Pancreas (tissue), 10 donors: ENCODE measurements around the gene EXOC1. TPM values are rescaled to one million over a fixed set of nuclear protein-coding genes. Genes with fewer than 3 reads are reported as not detected.

Experiments used
- ATAC-seq, 4 donors: fragments of 200-7000 bp; cut with Tn5 transposase; one replicate each; pipeline versions ENCODE4 v1.8.0 to v1.9.1; 2020; ENCODE audit warnings: mild to moderate bottlenecking in 4 of 4, moderate library complexity in 4 of 4
- DNase-seq, 6 donors: peaks; one replicate each; pipeline ENCODE4 v3.0.0-alpha.2; 2020
- FAIRE-seq: peaks from 2 replicates; lab custom pipeline; 2012; peaks lifted over from hg19 to GRCh38; lab: Jason Lieb, UNC
- H3K27ac ChIP-seq, 4 donors: fragments of 200-600 bp; sonication (generic); 1 replicate in 3 of 4; 2 replicates in 1 of 4; pipeline versions ENCODE4 v1.5.0 to v1.8.0; 2020
- H3K27me3 ChIP-seq, 4 donors: fragments of 200-600 bp; one replicate each; pipeline ENCODE4 v1.8.0; 2021
- H3K36me3 ChIP-seq, 3 donors: fragments of 200-600 bp; sonication (generic) in 1 of 3; one replicate each; pipeline versions ENCODE4 v1.5.0 to v1.8.0; 2020 to 2021
- H3K4me1 ChIP-seq, 3 donors: fragments of 200-600 bp; one replicate each; pipeline ENCODE4 v1.8.0; 2021
- H3K4me3 ChIP-seq, 4 donors: fragments of 200-600 bp; sonication (generic) in 2 of 4; one replicate each; pipeline versions ENCODE4 v1.5.0 to v1.8.0; 2020 to 2021
- H3K9me3 ChIP-seq, 4 donors: fragments of 200-600 bp; one replicate each; pipeline ENCODE4 v1.8.0; 2021
- WGBS, 2 donors: extraction: QIAGEN DNeasy Blood & Tissue Kit; methylation state at CpG; one replicate each; pipeline ENCODE4 v1.1.7; 2013; 5-methylcytosine and 5-hydroxymethylcytosine counted together
- intact Hi-C, 3 donors: fragments of 100-400 bp; cut with DNase I; formaldehyde crosslinking; loops; one replicate each; pipeline versions ENCODE4 v1.11.1 to v1.14.2; 2022
- polyA plus RNA-seq, 2 donors: library from polyadenylated mRNA; stranded (reverse); fragments of 200-250 nt; gene quantifications; one replicate each; pipeline ENCODE4 v1.2.3, GENCODE V29; 2013
- total RNA-seq, 6 donors: library from RNA; stranded (reverse); fragmentation: NEBNext Ultra II Directional in 4 of 6; extraction: Animal tissue kit (Norgen Biotek cat#: 25700) in 4 of 6; gene quantifications; one replicate each; pipeline versions ENCODE4 v1.2.1 to v1.2.4, GENCODE V29; 2021 to 2023
- TF ChIP-seq, protein P1 (sequence below), 4 donors: fragments of 200-600 bp; sonication (generic) in 3 of 4; IDR thresholded peaks; one replicate each; pipeline versions ENCODE4 v1.5.0 to v1.8.0; 2021; ENCODE audit warnings: antibody characterized with exemption in 4 of 4
- donor health status: healthy with polysubstance abuse.
- donor health status: DM: no; HTN: no; CAD: no; lungs with moderate emphysema.
- donor health status: DM: no; HTN: no; CAD: no.
- donor health status: control.
- donor health status: control.
- donor health status: Bipolar disorder and iron deficiency.
- donor health status: DM: yes; HTN: yes; CAD: no.
- donor health status: DM: no; HTN: no; CAD: no.
- donor health status: DM: no; HTN: no; CAD: no.
- donor health status: DM: yes; HTN: yes; CAD: no.

Gene EXOC1
- total and polyA plus RNA-seq, 8 donors = 8.2 to 21.7 (median 11.0) TPM

DNA sequence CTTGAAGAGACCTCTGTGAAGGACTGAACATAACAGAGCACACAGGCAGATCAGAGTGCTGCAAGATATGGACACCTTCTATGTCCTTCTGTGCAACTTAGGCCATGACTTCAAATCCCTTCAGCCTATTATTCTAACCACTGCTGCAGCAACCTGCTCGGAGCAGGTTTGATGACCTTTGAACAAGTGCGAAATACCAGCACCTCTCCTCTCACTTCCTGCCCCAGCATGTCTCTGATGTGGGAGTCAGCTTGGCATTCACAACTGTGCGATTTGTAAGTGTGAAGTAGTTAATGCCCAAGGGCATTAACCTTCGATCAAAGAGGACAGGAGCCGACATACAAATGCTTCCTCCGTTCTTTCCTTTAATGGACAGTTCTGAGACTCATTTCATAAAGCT, 1.6 kb upstream of the EXOC1 start:
- H3K4me3 ChIP-seq = no peak overlapping the region
- peaks cover 0 to 7% (median 0%) of the 10 kb centered on the region in 4 donors for H3K27me3 ChIP-seq
- DNase-seq (no peak), ATAC-seq (no peak), FAIRE-seq (no peak)
- no peak overlapping the region for H3K27ac ChIP-seq
- intact Hi-C loops = no loop called here
- WGBS, 2 donors = 33 to 39% methylated on average over 6 of the region's 6 CpGs
- peaks cover 0 to 6% (median 3%) of the 10 kb centered on the region in 3 donors for H3K4me1 ChIP-seq
- H3K36me3 ChIP-seq = no peaks in the 10 kb centered on the region
- TF ChIP-seq, protein P1, sequence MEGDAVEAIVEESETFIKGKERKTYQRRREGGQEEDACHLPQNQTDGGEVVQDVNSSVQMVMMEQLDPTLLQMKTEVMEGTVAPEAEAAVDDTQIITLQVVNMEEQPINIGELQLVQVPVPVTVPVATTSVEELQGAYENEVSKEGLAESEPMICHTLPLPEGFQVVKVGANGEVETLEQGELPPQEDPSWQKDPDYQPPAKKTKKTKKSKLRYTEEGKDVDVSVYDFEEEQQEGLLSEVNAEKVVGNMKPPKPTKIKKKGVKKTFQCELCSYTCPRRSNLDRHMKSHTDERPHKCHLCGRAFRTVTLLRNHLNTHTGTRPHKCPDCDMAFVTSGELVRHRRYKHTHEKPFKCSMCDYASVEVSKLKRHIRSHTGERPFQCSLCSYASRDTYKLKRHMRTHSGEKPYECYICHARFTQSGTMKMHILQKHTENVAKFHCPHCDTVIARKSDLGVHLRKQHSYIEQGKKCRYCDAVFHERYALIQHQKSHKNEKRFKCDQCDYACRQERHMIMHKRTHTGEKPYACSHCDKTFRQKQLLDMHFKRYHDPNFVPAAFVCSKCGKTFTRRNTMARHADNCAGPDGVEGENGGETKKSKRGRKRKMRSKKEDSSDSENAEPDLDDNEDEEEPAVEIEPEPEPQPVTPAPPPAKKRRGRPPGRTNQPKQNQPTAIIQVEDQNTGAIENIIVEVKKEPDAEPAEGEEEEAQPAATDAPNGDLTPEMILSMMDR (IDR thresholded peaks at IDR 0.05) = no peak
- no peaks in the 10 kb centered on the region for H3K9me3 ChIP-seq

DNA sequence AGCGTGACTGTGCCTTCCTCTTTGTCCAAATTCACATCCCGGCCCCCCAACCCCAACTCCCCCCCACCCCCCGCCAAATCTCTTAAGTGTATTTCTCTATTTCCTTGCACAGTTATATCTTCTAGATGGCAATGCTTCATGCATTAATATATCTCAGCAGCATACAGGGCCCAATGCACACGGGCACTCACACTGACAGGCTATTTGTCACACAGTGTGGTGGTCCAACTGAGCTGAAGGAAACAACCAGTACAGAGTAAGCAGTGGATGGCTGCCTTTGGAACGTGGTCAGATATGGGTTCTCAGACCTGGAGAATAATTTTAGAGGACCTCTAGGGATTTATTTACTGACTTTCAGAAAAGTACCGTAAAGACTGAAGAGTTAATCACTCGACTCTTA, 681 bp downstream of the EXOC1 start:
- WGBS, 2 donors = 8 to 10% methylated on average over 7 of the region's 7 CpGs
- DNase-seq = no peak
- Histone ChIP-seq H3K27ac (no peak overlapping the region), H3K4me3 (peak overlapping the region; percentile 70 to 86 (median 81)), H3K27me3 (peaks cover 0 to 7% (median 0%) of the 10 kb centered on the region in 4 donors), H3K4me1 (peaks cover 0 to 6% (median 3%) of the 10 kb centered on the region in 3 donors), H3K36me3 (no peaks in the 10 kb centered on the region), H3K9me3 (no peaks in the 10 kb centered on the region)
- ATAC-seq = no peak
- TF ChIP-seq, protein P1 (IDR thresholded peaks at IDR 0.05) = no peak
- intact Hi-C loops = no loop called here
- FAIRE-seq = no peak

- TF ChIP-seq, protein P1 (IDR thresholded peaks at IDR 0.05) = no peak
- intact Hi-C loops = no loop called here
- Histone ChIP-seq H3K27ac (no peak overlapping the region), H3K9me3 (no peaks in the 10 kb centered on the region), H3K4me1 (peaks cover 0 to 8% (median 6%) of the 10 kb centered on the region in 3 donors), H3K4me3 (no peak overlapping the region), H3K36me3 (no peaks in the 10 kb centered on the region), H3K27me3 (no peaks in the 10 kb centered on the region)
- DNase-seq = no peak
- FAIRE-seq = no peak
- ATAC-seq = no peak
- WGBS, 2 donors = 88 to 92% methylated on average over 1 of the region's 1 CpG
Measured at GRCh38 chr4:55857586-55857985, 4.1 kb downstream of the EXOC1 start.

GRCh38 chr4:55859711-55860110, 6.3 kb downstream of the EXOC1 start:
- DNase-seq = no peak
- H3K27me3 ChIP-seq = no peaks in the 10 kb centered on the region
- intact Hi-C loops = no loop called here
- H3K36me3 ChIP-seq = no peaks in the 10 kb centered on the region
- ATAC-seq = no peak
- H3K27ac ChIP-seq = no peak overlapping the region
- no peak for FAIRE-seq
- no peaks in the 10 kb centered on the region for H3K9me3 ChIP-seq
- TF ChIP-seq, protein P1 (IDR thresholded peaks at IDR 0.05) = no peak
- H3K4me3 ChIP-seq = no peak overlapping the region
- WGBS, 2 donors = 56 to 81% methylated on average over 2 of the region's 2 CpGs
- H3K4me1 ChIP-seq = peaks cover 0 to 4% (median 0%) of the 10 kb centered on the region in 3 donors

- TF ChIP-seq, protein P1 (IDR thresholded peaks at IDR 0.05) = no peak
- no peak overlapping the region for H3K4me3 ChIP-seq
- intact Hi-C loops = no loop called here
- FAIRE-seq (no peak), DNase-seq (no peak), ATAC-seq (no peak)
- no peak overlapping the region for H3K27ac ChIP-seq
- H3K4me1 ChIP-seq = peaks cover 0 to 11% (median 11%) of the 10 kb centered on the region in 3 donors
- H3K27me3 ChIP-seq = no peaks in the 10 kb centered on the region
- peaks cover 0 to 13% (median 9%) of the 10 kb centered on the region in 3 donors for H3K36me3 ChIP-seq
- 90 to 95% methylated on average over 1 of the region's 1 CpG for WGBS, 2 donors
- no peaks in the 10 kb centered on the region for H3K9me3 ChIP-seq
Measured at GRCh38 chr4:55864577-55865223, 11.3 kb downstream of the EXOC1 start.
